Measurements from ENCODE around the gene SLC22A31.

Gene SLC22A31

GRCh38 chr16:89164847-89165680 is 35.3 kb downstream of the SLC22A31 start:
- no peak for DNase-seq

GRCh38 chr16:89164436-89164835 is 35.9 kb downstream of the SLC22A31 start:
- no peak for DNase-seq

DNA sequence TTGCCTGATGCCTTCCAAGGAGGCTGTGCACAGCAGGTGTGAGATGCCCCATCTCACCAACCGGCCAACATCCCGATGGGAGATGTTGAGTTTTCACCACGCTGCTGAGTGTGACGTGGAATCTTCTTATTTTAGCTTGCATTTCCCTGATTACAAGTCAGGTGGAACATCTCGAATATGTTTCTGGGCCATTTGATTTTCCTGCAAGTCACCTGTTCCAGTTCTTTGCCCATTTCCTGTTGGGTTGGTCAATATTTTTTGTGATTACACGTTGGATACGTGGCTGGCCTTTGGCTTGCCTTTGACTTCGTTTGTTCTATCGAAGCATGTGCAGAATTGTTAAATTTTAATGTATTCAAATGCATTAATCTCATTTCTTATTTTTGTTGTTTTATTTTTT is 37.0 kb downstream of the SLC22A31 start:
- no peak for DNase-seq

DNA sequence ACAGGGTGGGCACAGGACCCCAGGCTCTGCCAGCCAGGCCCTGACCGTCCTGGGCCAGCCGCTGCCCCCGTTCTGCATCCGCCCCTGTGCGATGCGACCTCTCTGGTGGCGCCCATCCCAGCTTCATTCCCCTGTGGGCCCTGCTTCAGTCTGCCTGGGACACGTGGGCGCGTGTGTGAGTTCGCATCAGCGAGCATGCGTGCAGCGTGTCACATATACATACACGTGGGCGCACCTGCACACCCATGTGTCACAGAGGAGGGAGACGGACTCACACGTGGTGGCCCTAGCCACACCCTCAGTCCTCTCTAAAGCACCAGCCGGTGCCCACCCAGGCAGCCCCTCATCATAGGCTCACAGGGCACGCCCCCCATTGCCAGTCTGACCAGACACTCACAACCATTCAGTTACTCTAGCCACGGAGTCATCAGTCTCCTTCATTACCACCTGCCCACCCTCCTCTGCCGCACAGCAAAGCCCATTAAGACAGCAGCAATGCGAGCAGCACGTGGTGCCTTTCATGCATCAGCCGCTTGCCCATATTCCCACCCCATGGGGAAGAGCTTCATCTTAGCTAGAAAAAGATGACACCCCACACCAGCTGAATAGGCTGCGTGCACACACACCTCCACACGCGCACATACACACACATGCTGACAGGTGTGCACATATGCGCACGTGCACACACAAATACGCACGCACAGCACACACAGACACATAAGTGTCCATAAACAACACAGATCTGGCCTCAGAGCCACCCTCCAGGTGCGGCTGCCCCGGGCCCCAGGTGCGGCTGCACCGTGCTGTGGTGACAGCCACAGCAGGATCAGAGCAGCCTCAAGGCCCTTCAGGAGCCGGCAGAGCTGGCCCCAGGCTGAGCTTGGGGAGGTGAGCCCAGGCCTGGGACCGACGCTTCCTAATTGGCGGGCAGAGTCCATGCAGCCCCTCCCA is 38.3 kb downstream of the SLC22A31 start:
- DNase-seq, result no peak

DNA sequence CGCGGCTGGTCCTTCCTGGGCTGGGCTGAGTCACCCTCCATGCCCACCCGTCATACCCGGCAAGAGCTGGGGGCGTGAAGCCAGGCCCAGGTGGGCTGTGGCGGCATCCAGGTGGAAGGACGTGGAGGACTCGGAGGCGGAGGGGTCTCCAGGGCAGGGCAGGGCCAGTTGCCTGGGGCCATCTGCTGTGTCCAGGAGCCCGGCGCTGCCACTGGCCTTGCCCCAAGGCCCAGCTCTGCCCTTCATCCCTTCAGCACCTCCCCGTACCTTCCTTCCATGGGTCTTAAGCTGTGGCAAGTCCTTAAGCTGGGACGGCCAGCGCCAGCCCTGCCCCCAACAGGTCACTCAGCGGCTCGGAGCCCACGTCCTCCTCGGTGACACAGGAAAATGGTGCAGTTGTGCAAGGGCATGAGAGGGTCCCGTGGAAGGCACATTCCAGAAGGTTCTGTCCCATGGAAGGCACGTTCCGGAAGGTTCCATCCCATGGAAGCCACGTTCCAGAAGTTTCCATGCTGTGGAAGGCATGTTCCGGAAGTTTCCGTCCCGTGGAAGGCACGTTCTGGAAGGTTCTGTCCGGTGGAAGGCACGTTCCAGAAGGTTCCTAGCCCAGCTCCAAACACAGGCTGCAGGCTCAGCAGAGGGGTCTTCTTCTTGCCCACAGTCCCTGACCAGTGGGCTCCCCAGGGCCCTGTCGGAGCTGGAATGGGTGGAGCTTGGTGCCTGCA is 39.2 kb downstream of the SLC22A31 start:
- no peak for DNase-seq

DNA sequence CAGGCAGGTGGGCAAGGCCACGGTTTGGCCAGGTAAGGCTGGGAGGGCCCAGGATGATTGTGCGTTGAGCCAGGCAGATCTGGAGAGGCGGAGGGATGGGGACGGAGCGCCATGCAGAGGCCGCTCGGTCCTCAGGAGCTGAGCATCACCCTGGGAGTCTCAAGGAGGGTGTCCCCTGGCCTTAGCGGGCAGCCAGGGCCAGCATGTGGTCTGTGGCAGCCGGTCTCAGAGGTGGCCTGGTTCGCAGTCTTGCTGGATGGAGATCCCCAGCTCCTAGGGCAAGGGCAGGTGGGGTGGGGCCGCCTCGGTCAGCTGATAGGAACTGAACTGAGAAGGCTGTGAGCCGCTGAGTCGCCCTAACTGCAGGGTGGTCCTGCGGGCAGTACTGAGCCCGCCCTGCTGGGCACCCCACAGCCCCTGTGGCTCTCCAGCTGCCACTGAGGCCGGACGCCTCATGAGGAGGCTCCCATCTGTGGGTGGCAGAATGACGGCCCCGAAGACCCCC is 40.4 kb downstream of the SLC22A31 start:
- no peak for DNase-seq

GRCh38 chr16:89159066-89159849 is 41.1 kb downstream of the SLC22A31 start:
- no peak for DNase-seq

- no peak for DNase-seq
These were observed 42.6 kb downstream of the SLC22A31 start for GRCh38 chr16:89157778-89158177.

GRCh38 chr16:89156740-89157645 is 43.3 kb downstream of the SLC22A31 start:
- no peak for DNase-seq

DNA sequence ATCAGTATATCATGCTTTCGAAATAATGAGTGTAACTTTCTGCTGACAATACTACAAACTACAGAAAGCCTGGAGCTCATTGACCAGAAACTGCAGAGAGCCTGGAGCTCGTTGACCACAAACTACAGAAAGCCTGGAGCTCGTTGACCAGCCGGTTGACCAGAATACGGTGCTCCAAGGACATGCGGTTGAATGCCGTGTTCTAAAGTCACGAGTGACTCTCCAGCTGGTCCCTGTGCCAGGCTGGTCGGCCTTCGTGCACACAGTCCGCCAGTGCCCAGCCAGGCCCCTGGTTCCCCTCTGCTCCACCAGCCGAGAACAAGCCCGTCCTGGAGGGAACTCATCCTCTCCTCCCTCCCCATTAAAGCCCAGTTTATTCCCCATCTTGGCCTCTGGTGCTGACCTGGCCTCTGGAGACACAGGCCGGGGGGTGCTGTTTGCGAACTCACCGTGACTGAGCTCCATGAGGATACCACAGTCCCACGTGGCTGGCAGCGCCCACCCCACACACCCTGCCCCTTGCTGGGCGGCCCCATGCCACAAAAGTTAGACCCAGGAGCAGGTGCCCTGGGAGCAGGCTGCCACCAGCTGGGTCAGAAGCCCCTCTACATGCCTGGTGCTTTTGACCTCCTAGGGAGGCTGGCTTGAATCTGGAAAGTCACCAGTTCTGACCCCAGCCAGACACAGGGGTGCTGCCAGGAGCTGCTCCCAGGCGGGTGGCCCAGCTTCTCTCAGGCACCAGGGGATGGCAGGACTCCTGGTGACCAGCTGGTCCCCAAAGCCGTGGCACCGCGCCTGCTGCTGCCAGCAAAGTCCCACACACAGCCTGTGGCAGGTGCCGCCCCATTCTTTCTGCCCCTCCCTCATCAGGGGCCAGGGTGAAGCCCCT is 44.2 kb downstream of the SLC22A31 start:
- DNase-seq, result no peak

DNA sequence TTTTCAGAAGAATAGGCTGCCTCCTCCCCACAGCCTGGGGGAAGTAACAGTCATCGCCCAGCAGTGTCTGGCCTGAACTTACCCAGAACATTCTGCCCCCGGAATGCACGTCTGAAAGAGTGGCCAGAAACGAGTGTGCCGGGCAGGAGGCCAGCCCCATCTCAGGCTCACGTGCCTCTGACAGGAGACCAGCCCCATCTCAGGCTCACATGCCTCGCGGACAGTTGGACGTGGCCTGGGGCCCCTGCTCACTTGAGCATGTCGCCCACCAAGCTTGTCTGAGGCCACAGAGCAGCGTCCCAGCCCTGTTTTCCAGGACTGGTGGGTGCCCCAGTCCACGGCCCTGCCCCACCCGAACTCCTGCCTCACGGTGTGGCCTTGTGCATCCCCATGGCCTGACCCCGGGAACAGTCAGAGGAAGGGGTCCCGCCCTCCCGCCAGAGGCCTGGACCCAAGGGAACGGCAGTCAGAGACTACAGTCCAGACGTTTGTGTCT is 45.1 kb downstream of the SLC22A31 start:
- DNase-seq, result no peak

DNA sequence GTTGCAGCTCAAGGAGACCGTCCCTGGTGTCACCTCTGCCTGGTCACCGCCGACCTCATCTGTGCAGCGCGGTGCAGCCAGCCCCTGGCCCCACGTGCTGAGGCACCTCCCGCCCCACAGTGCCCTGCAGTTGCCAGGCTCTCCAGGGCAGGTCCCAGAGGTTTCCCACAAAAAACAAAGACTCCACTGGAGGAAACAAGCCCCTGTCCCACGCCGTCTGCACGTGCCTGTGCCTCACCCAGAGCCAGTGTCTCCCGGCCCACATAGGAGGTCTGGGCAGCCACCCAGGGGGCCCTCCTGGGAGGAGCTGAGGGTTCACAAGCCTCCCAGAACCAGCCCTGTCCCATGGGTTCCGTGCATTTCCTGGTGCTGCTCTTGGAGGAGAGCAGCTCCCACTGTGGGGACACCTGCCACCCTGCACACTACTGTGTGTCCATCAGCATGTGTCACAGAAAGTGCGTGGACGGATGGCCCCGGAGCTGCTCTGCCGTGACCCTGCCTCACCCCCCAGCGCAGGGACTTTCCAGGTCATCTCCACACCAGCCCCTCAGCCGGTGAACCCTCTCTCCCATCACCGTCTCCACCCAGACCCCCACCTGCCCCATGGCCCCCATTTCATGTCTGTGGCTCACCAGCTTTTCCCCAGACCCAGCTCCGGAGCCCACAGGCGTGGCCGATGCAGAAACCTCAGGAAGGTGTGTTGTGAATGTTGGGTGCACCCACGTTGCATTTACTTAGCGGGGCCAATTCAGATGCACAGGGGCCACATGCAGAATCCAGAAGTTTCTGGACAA is 45.8 kb downstream of the SLC22A31 start:
- DNase-seq, result no peak

- no peak for DNase-seq
These were observed 46.5 kb downstream of the SLC22A31 start for GRCh38 chr16:89153848-89154271.

- no peak for DNase-seq
These were observed 47.3 kb downstream of the SLC22A31 start for GRCh38 chr16:89152831-89153700.

GRCh38 chr16:89150981-89151380 is 49.4 kb downstream of the SLC22A31 start:
- no peak for DNase-seq

- DNase-seq, result peak; percentile 21
These were observed 50.1 kb downstream of the SLC22A31 start for GRCh38 chr16:89150090-89150835.

- no peak for DNase-seq
These were observed 51.0 kb downstream of the SLC22A31 start for GRCh38 chr16:89149386-89149785.
